NCI-H526 treated with DMSO at 0.1 percent for 48 hours (cell line): Measurements from ENCODE around the gene DCTPP1.

Experiments
- DNase-seq: peaks from one replicate; lab custom pipeline; 2025; lab: John Stamatoyannopoulos, UW

The DCTPP1 gene

DNA sequence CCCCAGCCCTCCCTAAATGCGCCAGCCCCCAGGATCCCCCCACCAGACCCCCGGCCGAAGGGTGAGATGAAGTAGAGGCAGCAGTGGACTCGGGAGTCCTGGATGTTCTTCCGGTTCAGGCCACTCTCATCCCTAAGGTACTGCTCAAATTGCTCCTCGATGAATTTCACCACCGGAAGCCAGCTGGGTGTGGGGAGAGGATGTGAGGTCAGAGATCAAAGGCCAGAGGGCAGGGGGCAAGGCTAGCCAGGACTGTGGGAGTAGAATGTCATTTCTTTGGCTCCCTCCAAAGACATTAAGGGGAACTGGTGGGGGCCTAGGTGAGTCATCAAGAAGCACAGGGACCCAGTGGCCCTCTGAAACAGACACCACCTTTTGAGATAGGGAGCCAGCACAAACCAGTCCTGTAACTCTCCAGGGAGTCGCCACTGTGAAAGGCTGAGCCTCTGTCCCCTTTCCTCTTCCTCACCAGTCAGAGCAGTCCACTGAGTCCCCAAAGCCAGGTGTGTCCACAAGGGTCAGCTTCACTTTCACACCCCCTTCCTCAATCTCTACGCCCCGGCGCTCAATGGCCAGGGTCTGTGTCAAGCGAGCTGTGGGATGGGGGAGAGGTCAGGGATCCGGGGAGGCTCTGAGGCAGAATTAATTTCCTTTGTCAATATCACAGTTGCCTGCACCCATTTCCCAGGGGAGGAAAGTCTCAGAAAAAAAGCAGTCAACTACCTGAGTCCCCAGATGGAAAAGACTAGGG is 48.4 kb downstream of the DCTPP1 start:
- no peak for DNase-seq

DNA sequence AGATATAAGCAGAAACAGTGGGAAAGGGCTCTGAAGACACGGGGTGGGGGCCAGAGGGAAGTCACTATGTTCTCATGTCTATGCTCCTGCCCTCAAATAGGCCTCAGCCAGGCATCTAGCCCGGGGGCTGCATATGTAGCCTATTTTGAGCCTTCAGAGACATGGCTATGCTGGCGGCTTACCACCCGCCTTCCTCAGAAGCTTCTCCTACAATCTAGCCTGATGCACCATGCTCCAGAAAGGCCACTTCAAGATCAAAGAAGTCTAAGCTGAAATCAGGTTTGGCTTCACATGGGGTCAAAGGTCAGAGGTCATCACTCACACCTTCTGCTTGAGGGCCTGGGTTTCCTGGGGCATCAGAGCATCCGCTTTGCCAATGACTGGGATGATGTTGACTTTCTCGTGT is 49.0 kb downstream of the DCTPP1 start:
- DNase-seq, result no peak

DNA sequence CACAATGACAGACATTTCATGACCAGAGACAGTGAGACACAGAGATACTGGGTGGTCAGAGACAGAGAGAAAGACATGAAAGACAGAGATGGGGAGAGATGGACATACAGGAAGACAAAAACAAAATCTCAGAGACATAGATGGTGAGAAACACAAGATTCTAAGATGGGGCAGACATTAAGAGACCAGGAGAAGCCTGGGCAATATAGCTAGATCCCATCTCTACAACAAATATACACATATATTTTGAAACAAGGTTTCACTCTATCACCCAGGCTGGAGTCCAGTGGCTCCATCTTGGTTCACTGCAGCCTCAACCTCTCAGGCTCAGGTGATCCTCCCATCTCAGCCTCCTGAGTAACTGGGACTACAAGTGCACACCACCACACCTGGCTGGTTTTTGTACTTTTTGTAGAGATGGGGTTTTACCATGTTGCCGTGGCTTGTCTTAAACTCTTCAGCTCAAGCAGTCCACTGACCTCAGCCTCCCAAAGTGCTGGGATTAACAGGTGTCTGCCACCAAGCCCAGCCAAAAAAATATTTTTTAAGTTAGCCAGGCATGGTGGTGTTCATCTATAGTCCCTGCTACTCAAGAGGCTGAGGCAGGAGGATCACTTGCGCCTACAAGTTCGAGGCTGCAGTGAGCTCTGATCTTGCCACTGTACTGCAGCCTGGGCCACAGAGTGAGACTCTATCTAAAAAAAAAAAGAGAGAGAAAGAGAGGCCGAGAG is 49.6 kb downstream of the DCTPP1 start:
- DNase-seq, result no peak

DNA sequence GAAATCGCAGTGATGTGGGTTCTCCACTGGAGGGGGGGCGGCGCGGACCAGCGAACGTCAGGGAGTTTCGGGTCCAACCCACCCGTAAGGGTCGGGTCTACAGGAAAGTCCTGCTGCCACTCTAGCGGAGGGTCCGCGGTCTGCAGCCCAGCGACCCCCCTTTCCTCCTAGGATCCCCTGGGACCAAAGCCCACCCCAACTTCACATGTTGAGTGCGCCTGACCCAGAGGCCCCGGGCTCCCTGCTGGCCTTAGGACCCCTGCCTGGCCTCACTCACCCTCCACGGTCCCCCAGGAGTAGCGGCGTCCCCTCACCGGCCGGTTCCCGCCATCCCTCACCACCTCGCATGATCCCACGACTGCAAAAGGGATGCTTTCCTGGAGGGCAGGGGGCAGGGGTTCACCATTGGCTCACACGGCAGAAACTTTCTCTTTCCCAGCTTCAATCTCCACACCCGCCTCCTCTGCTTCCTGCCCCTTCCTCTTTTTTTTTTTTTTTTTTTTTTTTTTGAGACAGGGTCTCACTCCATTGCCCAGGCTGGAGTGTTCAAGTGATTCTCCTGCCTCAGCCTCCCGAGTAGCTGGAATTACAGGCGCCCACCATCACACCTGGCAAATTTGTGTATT is 50.6 kb downstream of the DCTPP1 start:
- no peak for DNase-seq

DNA sequence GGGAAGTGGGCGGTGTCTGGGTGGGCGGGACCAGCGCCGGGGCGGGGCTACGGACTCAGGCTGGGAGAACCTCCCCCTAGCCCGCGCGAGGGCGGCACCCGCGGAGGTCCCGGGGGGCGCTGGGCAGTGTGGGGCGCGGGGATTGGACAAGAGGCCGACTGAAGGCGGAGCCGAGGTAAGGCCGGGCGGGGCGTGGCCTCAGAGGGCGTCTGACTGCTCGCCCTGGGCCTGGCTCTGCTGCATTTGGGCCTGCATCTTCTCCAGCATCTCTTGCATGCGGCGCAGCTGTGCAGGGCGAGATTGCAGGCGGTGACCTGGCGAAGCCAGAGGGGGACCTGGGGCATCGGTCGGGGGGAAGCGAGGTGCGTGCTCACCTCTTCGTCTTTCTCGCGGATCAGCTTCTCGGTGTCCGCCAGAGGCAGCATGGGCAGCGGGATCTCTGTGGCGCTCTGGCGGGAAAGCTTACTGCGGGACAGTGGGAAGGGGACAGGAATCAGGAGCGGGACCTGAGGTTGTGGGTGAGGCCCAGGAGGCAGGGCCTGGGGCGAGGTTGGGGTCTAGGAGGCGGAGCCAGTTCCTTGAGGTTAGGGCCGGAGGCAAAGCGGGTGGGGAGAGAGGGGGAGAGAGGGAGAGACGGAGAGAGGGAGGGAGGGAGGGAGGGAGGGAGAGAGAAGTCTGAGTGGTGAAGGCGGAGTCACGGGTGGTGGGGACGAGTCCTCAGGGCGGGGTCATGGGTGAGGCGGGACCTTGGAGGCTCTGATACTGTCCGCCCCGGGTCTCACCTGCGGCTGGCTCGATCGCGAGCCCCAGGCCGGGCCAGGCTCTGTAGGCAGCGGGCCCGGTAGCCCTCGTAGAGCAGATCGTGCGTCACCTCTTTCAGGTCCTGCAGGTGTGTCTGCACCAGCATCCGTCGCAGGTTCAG is 51.3 kb downstream of the DCTPP1 start:
- peak; percentile 85 for DNase-seq

DNA sequence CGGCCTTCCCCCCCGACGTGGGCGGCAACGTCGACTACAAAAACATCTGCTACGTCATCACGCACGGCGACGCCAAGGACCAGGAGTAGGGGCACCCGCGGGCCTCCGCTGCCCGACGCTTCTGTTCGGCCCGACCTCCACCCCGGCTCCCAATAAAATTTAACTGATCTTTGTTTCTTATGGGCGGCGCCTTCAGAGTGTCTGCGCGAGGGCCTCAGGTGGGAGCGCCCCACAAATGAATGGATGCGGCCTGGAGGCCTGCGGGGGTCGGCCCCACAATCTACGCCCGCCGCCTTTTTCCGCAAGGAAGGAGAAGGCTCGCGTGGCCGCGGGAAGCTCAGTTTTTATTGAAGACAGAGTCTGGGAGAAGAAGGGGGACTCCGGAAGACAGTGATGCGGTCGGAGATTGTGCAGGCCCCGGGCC is 52.0 kb downstream of the DCTPP1 start:
- DNase-seq, result peak; percentile 76

DNA sequence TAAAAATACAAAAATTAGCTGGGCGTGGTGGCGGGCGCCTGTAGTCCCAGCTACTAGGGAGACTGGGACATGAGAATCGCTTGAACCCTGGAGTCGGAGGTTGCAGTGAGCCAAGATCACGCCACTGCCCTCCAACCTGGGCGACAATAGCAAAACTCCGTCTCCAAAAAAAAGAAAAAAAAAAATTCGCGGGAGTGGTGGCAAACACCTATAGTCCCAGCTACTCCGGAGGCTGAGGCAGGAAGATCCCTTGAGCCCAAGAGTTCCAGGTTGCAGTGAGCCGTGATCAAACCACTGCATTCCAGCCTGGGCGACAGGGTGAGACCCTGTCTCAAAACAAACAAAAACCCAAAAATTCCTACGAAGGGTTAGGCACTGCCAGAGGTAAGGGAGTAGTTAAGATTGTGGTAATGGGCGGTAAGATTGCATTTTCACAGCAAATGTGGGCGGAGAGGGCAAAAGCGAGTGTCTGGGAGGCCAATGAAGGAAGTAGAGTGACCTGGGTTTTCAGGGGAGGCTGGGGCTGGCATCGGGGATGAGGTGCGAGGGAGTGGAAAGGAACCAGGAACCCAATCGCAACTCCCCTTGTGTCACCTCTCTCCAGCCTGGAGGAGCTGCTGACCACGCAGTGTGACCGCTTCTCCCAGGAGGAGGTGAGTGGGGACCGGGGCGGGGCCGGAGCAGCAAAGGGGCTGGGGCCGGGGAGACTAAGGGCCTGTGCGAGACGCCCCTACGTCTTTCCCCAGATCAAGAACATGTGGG is 52.6 kb downstream of the DCTPP1 start:
- DNase-seq, result no peak

DNA sequence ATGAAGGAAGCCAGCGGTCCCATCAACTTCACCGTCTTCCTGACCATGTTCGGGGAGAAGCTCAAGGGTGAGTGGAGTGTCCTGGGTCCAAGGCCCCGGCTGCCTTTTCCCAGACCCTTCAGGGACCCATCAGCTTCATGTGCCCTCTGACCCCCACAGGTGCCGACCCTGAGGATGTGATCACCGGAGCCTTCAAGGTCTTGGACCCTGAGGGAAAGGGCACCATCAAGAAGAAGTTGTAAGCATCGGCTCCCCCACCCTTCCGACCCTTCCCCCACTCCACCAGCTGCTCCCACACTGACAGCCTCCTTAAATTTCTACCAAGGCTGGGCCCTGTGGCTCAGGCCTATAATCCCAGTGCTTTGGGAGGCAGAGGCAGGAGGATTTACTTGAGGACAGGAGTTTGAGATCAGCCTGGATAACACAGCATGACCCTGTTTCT is 53.3 kb downstream of the DCTPP1 start:
- DNase-seq, result no peak

DNA sequence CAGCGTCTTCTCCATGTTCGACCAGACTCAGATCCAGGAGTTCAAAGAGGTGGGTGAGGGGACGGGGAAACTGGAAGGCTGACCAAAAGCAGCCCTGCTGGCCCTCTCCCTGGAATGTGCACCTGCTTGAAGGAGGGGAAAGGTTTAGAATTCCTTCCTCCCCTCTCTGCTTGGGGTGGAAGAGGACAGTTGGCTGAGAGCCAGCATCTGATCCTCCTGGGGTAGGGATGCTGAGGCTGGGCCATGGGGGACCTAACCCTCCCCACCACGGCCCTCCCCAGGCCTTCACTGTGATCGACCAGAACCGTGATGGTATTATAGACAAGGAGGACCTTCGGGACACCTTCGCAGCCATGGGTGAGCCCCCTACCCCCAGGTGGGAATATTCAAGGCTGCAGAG is 54.0 kb downstream of the DCTPP1 start:
- no peak for DNase-seq

DNA sequence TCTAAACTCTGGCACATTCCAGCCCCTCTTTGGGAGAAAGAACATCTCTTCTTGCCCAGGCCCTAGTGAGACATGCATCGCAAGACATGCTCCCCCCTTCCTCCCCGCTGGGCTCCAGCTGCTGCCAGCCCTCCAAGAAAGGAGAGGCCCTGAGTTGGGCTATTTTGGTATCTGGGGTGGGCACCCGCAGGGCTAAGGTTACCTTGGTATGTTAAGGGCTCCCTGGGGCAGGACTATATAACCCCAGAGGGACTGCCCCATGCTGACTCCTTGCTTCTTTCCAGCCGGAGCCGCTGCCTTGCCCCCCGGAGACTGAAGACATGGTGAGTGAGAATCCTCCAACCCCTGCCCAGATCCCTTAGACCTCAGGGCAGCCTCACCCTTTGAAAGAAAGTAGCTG is 55.3 kb downstream of the DCTPP1 start, which contains the start of gene MYL11:
Gene MYL11, plus strand, starts transcription at position 265 of the 400 bp plus-strand sequence. Its CDS starts 56 bp downstream, at position 321.
- no peak for DNase-seq
